HG02938 (cell line): Measurements from ENCODE around the gene VSNL1.
A peak's percentile ranks its signal among the peaks of the same experiment; 100 is the strongest.

ENCODE experiments used
- ATAC-seq: cut with Tn5 transposase; IDR thresholded peaks from one replicate; pipeline ENCODE4 v1.9.1; 2021; ENCODE audit warnings: mild to moderate bottlenecking, moderate library complexity; ENCODE audit not compliant: unreplicated experiment

Gene VSNL1

GRCh38 chr2:17638196-17638743 lies 97.8 kb downstream of the VSNL1 start:
- ATAC-seq = no peak

GRCh38 chr2:17640406-17640805 lies 99.9 kb downstream of the VSNL1 start:
- no peak for ATAC-seq

- ATAC-seq = no peak
Measured at GRCh38 chr2:17643031-17643615, 102.6 kb downstream of the VSNL1 start.

- no peak for ATAC-seq
Measured at GRCh38 chr2:17644997-17645720, 104.7 kb downstream of the VSNL1 start.

GRCh38 chr2:17646081-17646554 lies 105.6 kb downstream of the VSNL1 start:
- ATAC-seq = peak; percentile 93

- ATAC-seq = no peak
Measured at GRCh38 chr2:17646838-17647701, 106.6 kb downstream of the VSNL1 start.

- ATAC-seq = no peak
Measured at GRCh38 chr2:17648581-17648980, 108.1 kb downstream of the VSNL1 start.

- no peak for ATAC-seq
Measured at GRCh38 chr2:17649026-17649425, 108.5 kb downstream of the VSNL1 start.

- ATAC-seq = no peak
Measured at GRCh38 chr2:17652681-17653394, 112.3 kb downstream of the VSNL1 start.

- ATAC-seq = no peak
Measured at GRCh38 chr2:17657759-17658158, 117.3 kb downstream of the VSNL1 start.

GRCh38 chr2:17658251-17658843 lies 117.9 kb downstream of the VSNL1 start:
- ATAC-seq = peak; percentile 43

GRCh38 chr2:17660219-17660618 lies 119.7 kb downstream of the VSNL1 start:
- ATAC-seq = no peak

- no peak for ATAC-seq
Measured at GRCh38 chr2:17661460-17661859, 121.0 kb downstream of the VSNL1 start.

GRCh38 chr2:17662723-17663122 lies 122.2 kb downstream of the VSNL1 start:
- no peak for ATAC-seq

GRCh38 chr2:17664534-17664933 lies 124.0 kb downstream of the VSNL1 start:
- ATAC-seq = no peak

- ATAC-seq = no peak
Measured at GRCh38 chr2:17667898-17668297, 127.4 kb downstream of the VSNL1 start.

- no peak for ATAC-seq
Measured at GRCh38 chr2:17672583-17673317, 132.3 kb downstream of the VSNL1 start.

GRCh38 chr2:17674817-17675216 lies 134.3 kb downstream of the VSNL1 start:
- ATAC-seq = no peak

GRCh38 chr2:17680119-17680518 lies 139.6 kb downstream of the VSNL1 start:
- ATAC-seq = no peak
